RWPE2 (cell line): ENCODE data around the gene RNF207.

Experiments used
- ATAC-seq: fragments of 200-7000 bp; cut with Tn5 transposase; 3 replicates; pipeline ENCODE4 v1.9.1; 2021; ENCODE audit warnings: low read depth
- DNase-seq: peaks from one replicate; pipeline ENCODE4 v3.0.0-alpha.2; 2020; ENCODE audit warnings: low spot score
- H3K27ac ChIP-seq: fragments of 450-650 bp; 2 replicates; pipeline ENCODE4 v1.5.1; 2017; ENCODE audit warnings: mild to moderate bottlenecking; ENCODE audit not compliant: poor library complexity, severe bottlenecking
- H3K27me3 ChIP-seq: fragments of 250-450 bp; sonication (Bioruptor Pico); 2 replicates; pipeline ENCODE4 v1.5.1; 2021; ENCODE audit warnings: mild to moderate bottlenecking, moderate library complexity; ENCODE audit not compliant: insufficient read depth, poor library complexity, severe bottlenecking
- H3K36me3 ChIP-seq: fragments of 250-450 bp; sonication (Bioruptor Pico); 2 replicates; pipeline ENCODE4 v1.5.1; 2020; ENCODE audit warnings: low read depth, mild to moderate bottlenecking, moderate library complexity
- H3K4me1 ChIP-seq: fragments of 250-450 bp; sonication (Bioruptor Pico); 2 replicates; pipeline ENCODE4 v1.5.1; 2021; ENCODE audit warnings: mild to moderate bottlenecking, moderate library complexity; ENCODE audit not compliant: insufficient read depth, poor library complexity, severe bottlenecking
- H3K4me3 ChIP-seq: fragments of 250-450 bp; sonication (Bioruptor Pico); 2 replicates; pipeline ENCODE4 v1.5.1; 2021; ENCODE audit warnings: mild to moderate bottlenecking, moderate library complexity; ENCODE audit not compliant: severe bottlenecking
- H3K9me3 ChIP-seq: fragments of 250-450 bp; sonication (Bioruptor Pico); 2 replicates; pipeline ENCODE4 v1.5.1; 2021; ENCODE audit warnings: mild to moderate bottlenecking, moderate library complexity; ENCODE audit not compliant: severe bottlenecking
- CTCF ChIP-seq: fragments of 450-650 bp; IDR thresholded peaks from one replicate; pipeline ENCODE4 v1.5.1; 2017; ENCODE audit warnings: mild to moderate bottlenecking, moderate library complexity; ENCODE audit not compliant: poor library complexity, severe bottlenecking

RNF207 gene

GRCh38 chr1:6243053-6243834, 37.3 kb downstream of the RNF207 start:
- peaks cover 46% of the 10 kb centered on the region for H3K27me3 ChIP-seq
- DNase-seq (peak; percentile 60), ATAC-seq (no peak)
- H3K27ac ChIP-seq = no peak overlapping the region
- H3K9me3 ChIP-seq = no peaks in the 10 kb centered on the region
- H3K4me1 ChIP-seq = no peaks in the 10 kb centered on the region
- TF ChIP-seq CTCF = no peak
- H3K36me3 ChIP-seq = no peaks in the 10 kb centered on the region
- no peak overlapping the region for H3K4me3 ChIP-seq

GRCh38 chr1:6243993-6244392, 38.1 kb downstream of the RNF207 start, which contains the start of gene HES3:
Gene HES3 (plus strand): TSS chr1:6244179. CDS start chr1:6244366, 187 bp downstream.
- no peak for ATAC-seq
- no peak within 1 kb of the TSS for H3K27ac ChIP-seq
- TF ChIP-seq CTCF = no peak
- peaks cover 50% of the 10 kb centered on the region for H3K27me3 ChIP-seq
- H3K4me3 ChIP-seq = no peak within 1 kb of the TSS
- no peak for DNase-seq
- no peaks in the 10 kb centered on the region for H3K4me1 ChIP-seq
- H3K9me3 ChIP-seq = no peaks in the 10 kb centered on the region
- H3K36me3 ChIP-seq = no peaks in the 10 kb centered on the region

- H3K27me3 ChIP-seq = peaks cover 52% of the 10 kb centered on the region
- DNase-seq (no peak), ATAC-seq (no peak)
- no peak overlapping the region for H3K4me3 ChIP-seq
- H3K4me1 ChIP-seq = no peaks in the 10 kb centered on the region
- H3K27ac ChIP-seq = no peak overlapping the region
- H3K36me3 ChIP-seq = no peaks in the 10 kb centered on the region
- H3K9me3 ChIP-seq = no peaks in the 10 kb centered on the region
- no peak for TF ChIP-seq CTCF
These were observed 38.6 kb downstream of the RNF207 start for GRCh38 chr1:6244401-6245049.

GRCh38 chr1:6245086-6245868, 39.4 kb downstream of the RNF207 start:
- Histone ChIP-seq H3K27me3 (peaks cover 57% of the 10 kb centered on the region), H3K9me3 (no peaks in the 10 kb centered on the region), H3K27ac (no peak overlapping the region), H3K4me1 (no peaks in the 10 kb centered on the region), H3K36me3 (no peaks in the 10 kb centered on the region), H3K4me3 (peak overlapping the region; percentile 24)
- peak; percentile 81 for DNase-seq
- TF ChIP-seq CTCF = peak; percentile 80
- ATAC-seq = peak; percentile 49
